Measurements from ENCODE around the gene DNAH8.
"Not testable (repeated sequence)": the region's sequence is repeated elsewhere in the genome, so short reads cannot be mapped to it uniquely, and the experiment has no call there.

The DNAH8 gene

DNA sequence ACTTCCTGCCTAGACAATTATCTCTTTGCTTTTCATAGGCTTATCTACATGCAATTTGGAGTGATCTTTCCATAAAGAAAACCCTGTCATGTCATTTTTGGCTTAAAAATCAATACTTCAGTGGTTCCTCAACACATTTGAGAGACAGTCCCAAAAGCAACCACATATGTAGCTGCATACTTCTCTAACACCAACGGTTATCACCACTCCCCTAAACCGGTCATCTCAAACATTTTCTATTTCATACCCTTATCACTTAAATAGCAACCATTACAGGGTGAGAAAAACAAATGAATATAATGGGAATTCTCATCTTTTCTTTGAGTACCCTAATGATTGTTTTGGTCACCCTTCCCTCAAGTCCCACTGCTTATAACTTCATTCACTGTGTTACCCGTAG lies 17.3 kb upstream of the DNAH8 start:
- DNase-seq (ENCODE audit: low read depth in 2 of 2): no peak

- DNase-seq (ENCODE audit: low read depth in 2 of 2): not testable (repeated sequence)
Observed at GRCh38 chr6:38699702-38700101, 15.4 kb upstream of the DNAH8 start.

DNA sequence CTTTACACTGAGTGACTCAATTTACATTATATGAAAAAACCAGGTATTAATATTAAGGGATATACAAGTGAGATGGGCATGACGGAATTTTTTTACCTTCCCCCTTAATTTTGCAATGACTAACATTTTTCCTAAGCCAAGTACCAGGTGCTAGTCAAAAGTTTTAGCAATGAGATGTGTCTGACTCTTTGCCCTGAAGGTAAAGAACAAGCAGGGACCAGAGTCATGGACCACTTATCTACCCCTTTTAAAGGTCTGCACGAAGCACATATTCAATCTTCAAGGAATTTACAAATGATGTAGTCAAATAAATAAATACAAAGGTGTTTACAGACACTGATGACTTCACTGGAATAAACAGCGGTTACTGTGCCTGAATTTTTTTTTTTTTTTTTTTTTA lies 13.6 kb upstream of the DNAH8 start:
- no peak for DNase-seq (ENCODE audit: low read depth in 2 of 2)

DNA sequence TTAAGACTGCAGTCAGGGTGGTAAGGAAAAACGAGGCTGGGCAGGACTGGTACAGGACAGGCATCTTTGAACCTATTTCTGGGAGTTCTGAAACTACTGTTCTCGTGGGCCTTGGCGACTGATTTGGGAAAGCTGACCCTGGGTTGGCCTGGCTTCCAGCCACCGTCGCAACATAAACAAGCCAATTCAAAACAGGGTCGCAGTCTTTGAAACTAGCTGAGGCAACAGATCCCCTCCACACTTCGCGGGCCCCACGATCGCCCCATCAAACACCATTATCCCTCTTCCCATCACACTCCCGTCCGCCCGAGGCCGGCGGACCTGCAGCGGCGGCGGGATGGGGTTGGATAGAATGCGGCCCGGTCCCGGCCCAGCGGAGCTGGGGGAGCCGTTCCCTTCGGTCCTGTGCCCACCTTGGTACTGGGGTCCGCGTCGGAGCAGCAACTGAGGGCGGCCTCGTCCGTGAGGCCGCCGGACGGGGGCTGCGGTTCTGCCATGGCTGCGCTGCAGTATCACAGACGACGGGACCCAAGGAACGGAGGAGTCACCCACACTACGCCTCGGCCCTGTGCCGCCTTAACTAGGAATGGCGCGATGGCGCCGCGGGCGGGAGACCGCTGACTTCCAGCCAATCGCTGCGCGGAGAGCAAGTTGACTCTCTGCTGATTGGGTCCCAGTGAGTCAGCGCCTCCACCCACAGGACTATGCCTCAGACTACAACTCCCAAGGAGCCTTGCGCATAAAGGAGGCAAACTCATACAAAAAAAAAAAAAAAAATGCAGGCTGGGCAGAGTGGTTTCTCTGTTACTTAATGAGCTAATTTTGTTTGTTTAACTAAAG lies 12.3 kb upstream of the DNAH8 start, which contains the start of gene GLO1:
Gene GLO1, minus strand, starts transcription at position 588 of the 840 bp plus-strand sequence. Its CDS starts 91 bp downstream, at position 497.
- DNase-seq (ENCODE audit: low read depth in 2 of 2): peak; percentile 91 to 94

GRCh38 chr6:38703949-38704590 lies 11.0 kb upstream of the DNAH8 start:
- DNase-seq (ENCODE audit: low read depth in 2 of 2): no peak

DNA sequence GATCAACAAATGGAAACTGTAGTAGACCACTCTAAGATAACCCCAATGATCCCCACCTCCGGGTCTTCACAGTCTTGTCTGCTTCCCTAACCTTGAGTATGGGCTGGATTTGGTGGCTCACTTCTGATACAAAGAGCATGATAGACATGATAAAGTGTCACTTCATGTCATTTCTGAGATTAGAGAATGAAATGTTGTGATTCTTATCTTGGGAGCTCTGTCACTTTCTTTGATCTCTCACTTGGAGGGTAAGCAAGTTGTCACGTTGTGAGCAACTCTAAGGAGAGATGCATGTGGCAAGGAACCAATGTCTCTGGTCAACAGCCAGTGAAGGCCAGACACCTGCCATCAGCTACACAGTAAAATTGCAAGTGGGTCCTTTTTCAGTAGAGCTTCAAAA lies 9.2 kb upstream of the DNAH8 start:
- no peak for DNase-seq (ENCODE audit: low read depth in 2 of 2)

GRCh38 chr6:38708496-38708895 lies 6.6 kb upstream of the DNAH8 start:
- DNase-seq (ENCODE audit: low read depth in 2 of 2): no peak

DNA sequence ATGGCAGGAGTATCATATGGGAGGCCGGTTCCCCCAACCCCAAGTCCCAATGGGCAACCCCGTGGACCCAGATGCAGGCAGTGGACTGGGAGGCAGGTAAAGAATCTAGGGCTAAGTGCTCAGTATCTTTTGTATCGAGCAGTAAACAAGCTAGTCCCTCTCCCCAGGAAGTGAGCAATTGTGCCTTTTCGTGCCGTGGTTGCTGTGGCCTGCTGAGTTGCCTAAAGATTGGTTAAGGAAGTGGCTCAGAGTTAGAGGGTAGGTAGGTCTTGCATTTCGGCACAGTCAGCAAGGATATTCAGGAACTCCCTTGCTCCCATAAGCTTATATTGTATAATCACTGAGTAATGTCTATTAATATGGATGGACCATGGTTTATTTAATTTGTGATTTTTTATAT lies 1.3 kb upstream of the DNAH8 start:
- peak; percentile 17 to 19 for DNase-seq (ENCODE audit: low read depth in 2 of 2)

GRCh38 chr6:38714239-38715015 lies 684 bp upstream of the DNAH8 start:
- DNase-seq (ENCODE audit: low read depth in 2 of 2): no peak

GRCh38 chr6:38716825-38717224 lies 1.7 kb downstream of the DNAH8 start:
- DNase-seq (ENCODE audit: low read depth in 2 of 2): no peak

GRCh38 chr6:38719358-38719757 lies 4.2 kb downstream of the DNAH8 start:
- DNase-seq (ENCODE audit: low read depth in 2 of 2): no peak

DNA sequence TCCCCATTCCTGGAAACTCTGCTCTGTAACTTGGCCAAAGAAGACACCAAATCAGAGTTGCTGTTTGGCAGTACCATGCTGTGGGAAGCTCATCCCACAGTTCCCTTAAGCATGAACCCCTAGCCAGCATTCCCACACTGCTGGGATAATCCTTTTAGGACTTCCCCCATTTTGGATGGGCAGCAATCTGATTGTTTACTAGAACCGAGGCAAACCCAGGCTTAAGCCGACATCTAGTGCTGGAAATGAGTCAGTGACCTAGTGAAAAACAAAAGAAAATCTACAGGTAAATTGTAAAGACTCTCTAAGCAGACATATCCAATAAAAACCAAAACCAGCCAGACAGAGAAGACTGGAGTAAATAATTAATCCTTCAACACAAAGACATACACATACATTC lies 5.2 kb downstream of the DNAH8 start:
- DNase-seq (ENCODE audit: low read depth in 2 of 2): no peak

GRCh38 chr6:38722038-38722437 lies 6.9 kb downstream of the DNAH8 start:
- no peak for DNase-seq (ENCODE audit: low read depth in 2 of 2)

DNA sequence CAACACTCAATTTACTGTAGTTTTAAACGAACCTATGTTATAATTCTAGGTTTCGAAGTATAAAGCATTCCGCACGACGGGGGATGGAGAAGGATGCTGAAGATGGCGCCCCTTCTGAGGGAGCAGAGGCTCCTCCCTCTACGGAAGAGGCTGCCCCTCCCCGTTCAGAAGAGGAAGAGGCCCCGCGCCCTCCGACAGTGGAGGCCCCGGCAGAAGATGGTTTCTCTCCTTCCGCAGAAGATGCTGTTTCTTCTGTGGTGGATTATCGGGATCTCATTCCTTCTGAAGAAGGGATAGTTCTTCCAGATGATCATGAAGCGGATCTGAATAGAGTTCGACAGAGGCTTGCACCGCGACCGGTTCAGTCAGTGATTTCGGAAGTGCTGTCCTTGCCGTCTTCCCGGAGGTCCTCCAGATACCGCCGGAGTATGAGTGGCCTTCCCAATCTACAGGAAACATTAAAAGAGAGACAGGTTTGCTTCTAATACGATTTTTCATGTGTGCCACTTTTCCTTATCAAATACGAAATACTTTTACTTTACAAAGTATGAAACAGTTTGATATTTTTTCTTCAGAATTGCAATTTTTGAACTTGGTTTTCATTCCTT lies 7.7 kb downstream of the DNAH8 start:
- DNase-seq (ENCODE audit: low read depth in 2 of 2): no peak

GRCh38 chr6:38723783-38724182 lies 8.7 kb downstream of the DNAH8 start:
- DNase-seq (ENCODE audit: low read depth in 2 of 2): no peak

DNA sequence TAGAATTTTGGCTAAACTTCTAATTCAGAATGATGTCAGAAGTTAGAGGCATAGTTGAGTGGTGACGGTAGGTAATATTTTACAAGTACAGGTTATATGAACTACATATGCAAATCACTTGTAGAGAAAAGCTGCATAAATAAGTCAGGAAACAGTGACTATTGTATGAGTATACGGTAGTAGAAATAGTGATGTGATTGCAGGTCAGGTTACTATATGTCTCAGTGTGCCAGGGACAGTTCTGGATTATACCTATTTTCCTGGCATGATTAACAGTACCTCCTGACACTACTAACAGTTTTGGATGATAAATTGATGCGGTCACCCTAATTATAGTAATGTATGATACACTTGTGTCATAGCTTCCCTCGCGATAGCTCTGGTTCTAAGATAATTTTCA lies 9.2 kb downstream of the DNAH8 start:
- DNase-seq (ENCODE audit: low read depth in 2 of 2): no peak

DNA sequence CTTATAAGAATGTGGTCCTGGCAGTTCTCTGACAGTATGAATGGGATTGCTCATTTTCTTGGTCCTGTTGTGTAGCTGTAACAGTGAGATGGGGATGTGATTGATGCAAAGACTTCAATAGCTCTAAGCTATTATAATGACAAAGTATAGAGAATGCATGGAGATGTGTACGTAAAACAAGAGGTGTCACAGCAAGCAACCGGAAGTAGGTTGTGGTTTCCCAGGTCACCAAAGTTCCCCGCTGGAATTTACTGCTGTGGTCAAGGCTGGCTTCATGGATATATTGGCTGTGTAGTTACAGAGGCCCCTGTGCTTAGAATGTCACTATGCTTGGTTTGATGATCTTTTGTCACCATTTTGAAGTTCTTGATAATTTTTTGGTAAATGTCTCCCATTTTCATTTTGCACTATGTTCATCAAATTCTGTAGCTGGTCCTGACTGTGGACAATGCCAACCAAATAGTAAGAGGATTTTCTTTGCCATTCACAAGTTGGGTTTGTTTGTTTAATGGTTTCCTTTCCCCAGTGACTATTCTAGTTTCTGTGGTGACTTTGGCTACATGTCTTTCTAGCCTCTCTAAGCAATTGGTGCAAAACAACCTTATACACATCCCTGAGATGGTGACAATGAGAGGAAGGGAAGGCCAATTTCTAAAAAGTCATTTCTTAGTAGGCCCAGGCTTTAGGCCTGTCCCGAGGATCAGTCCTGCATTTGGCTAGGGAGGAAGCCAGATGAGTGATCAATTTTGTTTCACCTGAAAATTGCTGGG lies 10.5 kb downstream of the DNAH8 start:
- no peak for DNase-seq (ENCODE audit: low read depth in 2 of 2)

DNA sequence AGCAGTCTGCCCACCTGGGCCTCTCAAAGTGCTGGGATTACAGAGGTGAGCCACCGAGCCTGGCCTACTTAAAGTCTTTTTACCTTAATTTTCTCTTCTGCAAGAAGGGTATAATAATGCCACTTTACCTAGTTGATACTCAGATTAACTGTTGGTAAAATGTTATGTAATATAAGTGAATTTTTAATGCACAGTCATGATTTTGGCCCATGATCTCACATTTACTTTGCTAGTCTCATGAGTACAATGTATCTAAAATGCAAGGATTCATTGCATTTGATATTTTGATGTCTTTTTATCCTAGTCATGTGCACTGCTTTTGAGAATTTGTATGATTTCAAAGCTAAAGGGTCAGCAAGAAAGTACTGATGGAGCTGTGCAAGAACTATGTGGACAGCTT lies 13.1 kb downstream of the DNAH8 start:
- no peak for DNase-seq (ENCODE audit: low read depth in 2 of 2)

DNA sequence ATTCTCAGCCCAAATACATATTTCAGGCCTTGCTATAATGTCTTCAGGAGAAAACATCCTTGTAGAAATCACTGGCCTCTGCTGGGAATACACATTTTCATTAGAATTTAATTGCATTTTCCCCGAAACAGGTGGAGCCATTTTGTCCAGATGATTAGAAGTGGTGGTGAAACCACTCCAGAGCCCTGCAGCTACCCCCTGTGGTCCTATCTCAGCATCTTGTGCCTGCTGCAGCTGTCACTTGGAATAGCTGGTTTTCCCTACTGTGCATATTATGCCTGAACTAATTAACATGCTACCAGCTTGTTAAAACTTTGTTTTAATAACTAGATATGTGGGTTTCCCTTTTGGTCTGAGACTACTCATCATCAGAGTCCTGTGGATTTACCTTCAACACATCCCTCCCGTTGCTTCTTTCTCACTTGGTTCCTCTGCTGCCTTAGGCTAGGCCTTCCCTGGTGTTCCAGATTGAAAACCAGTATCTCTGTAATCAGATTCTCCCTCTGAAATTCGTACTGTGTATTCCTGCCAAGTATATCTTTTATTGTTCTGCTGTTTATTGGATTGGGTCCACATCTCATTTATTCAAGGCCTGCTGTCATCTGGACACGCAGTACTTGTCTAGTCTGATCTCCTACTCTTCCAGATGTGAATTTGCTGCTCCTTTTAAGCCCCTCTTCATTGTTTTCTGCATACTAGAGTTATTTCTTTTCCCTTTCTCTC lies 15.2 kb downstream of the DNAH8 start:
- no peak for DNase-seq (ENCODE audit: low read depth in 2 of 2)

- DNase-seq (ENCODE audit: low read depth in 2 of 2): no peak
Observed at GRCh38 chr6:38736951-38737350, 21.8 kb downstream of the DNAH8 start.

GRCh38 chr6:38738261-38738660 lies 23.1 kb downstream of the DNAH8 start:
- DNase-seq (ENCODE audit: low read depth in 2 of 2): no peak

Measured in stimulated activated CD8-positive, alpha-beta memory T cell treated with anti-CD3 and anti-CD28 coated beads, Interleukin-15, amount 100 ng/mL, for 4 hours (primary cell).